PC-3 (cell line): ENCODE data around the gene JARID2. TPM values are rescaled to one million over a fixed set of nuclear protein-coding genes. Genes with fewer than 3 reads are reported as not detected.

Source experiments
- ATAC-seq: fragments of 200-7000 bp; cut with Tn5 transposase; 2 replicates; pipeline ENCODE4 v1.9.1; 2020; ENCODE audit warnings: mild to moderate bottlenecking, moderate library complexity
- BruUV-seq: library from RNA; stranded (reverse); fragments of 400-500 nt; replicated peaks from 2 replicates; lab custom pipeline; 2021; lab: Mats Ljungman, UMichigan
- CTCF ChIA-PET: fragments of 300-600 bp; sonication (Branson Sonifier 250); formaldehyde crosslinking; loops from one replicate; lab custom pipeline; 2022; ENCODE audit warnings: antibody characterized with exemption; lab: Charles Lee
- POLR2A ChIA-PET: fragments of 300-600 bp; sonication (Branson Sonifier 250); formaldehyde crosslinking; loops from one replicate; lab custom pipeline; 2022; ENCODE audit warnings: antibody characterized with exemption; ENCODE audit not compliant: unreplicated experiment; lab: Charles Lee
- DNase-seq: peaks from one replicate; pipeline ENCODE4 v3.0.0-alpha.2; 2015
- H2AFZ ChIP-seq: fragments of 300-600 bp; sonication (generic); 2 replicates; pipeline ENCODE4 v1.6.0; 2016; ENCODE audit warnings: antibody characterized with exemption, low read length
- H3F3A ChIP-seq: fragments of 300-600 bp; sonication (generic); one replicate; pipeline ENCODE4 v1.6.0; 2017; ENCODE audit warnings: antibody characterized with exemption, low read length, control low read depth, mild to moderate bottlenecking; ENCODE audit not compliant: unreplicated experiment
- H3K27ac ChIP-seq: fragments of 300-600 bp; sonication (generic); 2 replicates; pipeline ENCODE4 v1.5.1; 2016; ENCODE audit warnings: mild to moderate bottlenecking, low read length
- H3K27me3 ChIP-seq: fragments of 300-600 bp; sonication (generic); 2 replicates; pipeline ENCODE4 v1.6.1; 2016; ENCODE audit warnings: low read length, mixed read lengths
- H3K36me3 ChIP-seq: fragments of 300-600 bp; sonication (generic); 2 replicates; pipeline ENCODE4 v1.6.1; 2016; ENCODE audit warnings: low read depth, mixed run types, low read length, mixed read lengths
- H3K4me1 ChIP-seq: fragments of 300-600 bp; sonication (generic); 2 replicates; pipeline ENCODE4 v1.5.1; 2016; ENCODE audit warnings: low read length; ENCODE audit not compliant: insufficient read depth
- H3K4me2 ChIP-seq: fragments of 300-600 bp; sonication (generic); 2 replicates; pipeline ENCODE4 v1.6.0; 2016; ENCODE audit warnings: low read length
- H3K4me3 ChIP-seq: fragments of 300-600 bp; sonication (generic); 2 replicates; pipeline ENCODE4 v1.5.1; 2016; ENCODE audit warnings: mild to moderate bottlenecking, low read length, mixed read lengths
- H3K79me2 ChIP-seq: fragments of 300-600 bp; sonication (generic); 2 replicates; pipeline ENCODE4 v1.6.1; 2017; ENCODE audit warnings: low read length, mixed read lengths
- H3K9ac ChIP-seq: fragments of 300-600 bp; sonication (generic); 2 replicates; pipeline ENCODE4 v1.6.0; 2016; ENCODE audit warnings: mild to moderate bottlenecking, low read length
- H3K9me2 ChIP-seq: fragments of 300-600 bp; sonication (generic); replicated peaks from 2 replicates; pipeline ENCODE4 v1.6.1; 2016; ENCODE audit warnings: mixed run types, low read length, mixed read lengths
- H3K9me3 ChIP-seq: fragments of 300-600 bp; sonication (generic); 2 replicates; pipeline ENCODE4 v1.6.1; 2016; ENCODE audit warnings: low read length, mixed read lengths
- H4K20me1 ChIP-seq: fragments of 300-600 bp; sonication (generic); 2 replicates; pipeline ENCODE4 v1.6.1; 2016; ENCODE audit warnings: low read length, mixed read lengths
- CTCF ChIP-seq: fragments of 300-600 bp; sonication (generic); conservative IDR thresholded peaks from 2 replicates; pipeline ENCODE4 v1.5.1; 2017; ENCODE audit warnings: antibody characterized with exemption, low read depth, mild to moderate bottlenecking, low read length
- EZH2 ChIP-seq: fragments of 300-600 bp; sonication (generic); IDR thresholded peaks from one replicate; pipeline ENCODE4 v1.6.1; 2017; ENCODE audit warnings: antibody characterized with exemption, mild to moderate bottlenecking, low read length; ENCODE audit not compliant: unreplicated experiment
- EZH2phosphoT487 ChIP-seq: fragments of 300-600 bp; sonication (generic); IDR thresholded peaks from 2 replicates; pipeline ENCODE4 v1.6.1; 2018; ENCODE audit warnings: mild to moderate bottlenecking, antibody characterized with exemption, low read length, borderline replicate concordance
- intact Hi-C: fragments of 100-400 bp; cut with micrococcal nuclease; formaldehyde crosslinking; loops from 2 replicates; pipeline ENCODE4 v1.9.0; 2023
- total RNA-seq: library from RNA; depleted of rRNA; stranded (reverse); fragments of >200 nt; gene quantifications from 2 replicates; pipeline ENCODE4 v1.2.3, GENCODE V29; 2014

The JARID2 gene
- total RNA-seq, 1 experiment from 2014 or later = 11.0 TPM

GRCh38 chr6:15213838-15214400 lies 31.9 kb upstream of the JARID2 start:
- TF ChIP-seq EZH2phosphoT487 (no peak), CTCF (no peak), EZH2 (no peak)
- Histone ChIP-seq H3K27ac (no peak overlapping the region), H3K4me1 (no peaks in the 10 kb centered on the region), H3K27me3 (no peaks in the 10 kb centered on the region), H3K9ac (no peak overlapping the region), H4K20me1 (no peaks in the 10 kb centered on the region), H3K9me3 (no peaks in the 10 kb centered on the region), H3K4me2 (no peak overlapping the region), H3K4me3 (no peak overlapping the region), H2AFZ (no peak overlapping the region), H3K36me3 (no peaks in the 10 kb centered on the region), H3K9me2 (no peaks in the 10 kb centered on the region), H3K79me2 (no peaks in the 10 kb centered on the region), H3F3A (no peaks in the 10 kb centered on the region)
- no peak for ATAC-seq
- CTCF ChIA-PET = no interaction called here
- DNase-seq = no peak
- POLR2A ChIA-PET = no interaction called here
- intact Hi-C loops = no loop called here
- no TSS peak for BruUV-seq

GRCh38 chr6:15218401-15218800 lies 27.5 kb upstream of the JARID2 start:
- no TSS peak for BruUV-seq
- Histone ChIP-seq H3K36me3 (no peaks in the 10 kb centered on the region), H3K4me2 (no peak overlapping the region), H3K9me3 (no peaks in the 10 kb centered on the region), H4K20me1 (no peaks in the 10 kb centered on the region), H3K9ac (no peak overlapping the region), H3K27ac (no peak overlapping the region), H3K27me3 (no peaks in the 10 kb centered on the region), H3K4me3 (no peak overlapping the region), H3K9me2 (no peaks in the 10 kb centered on the region), H2AFZ (no peak overlapping the region), H3K4me1 (no peaks in the 10 kb centered on the region), H3F3A (no peaks in the 10 kb centered on the region), H3K79me2 (no peaks in the 10 kb centered on the region)
- ATAC-seq (no peak), DNase-seq (no peak)
- POLR2A ChIA-PET = interaction anchor here (0.7 kb wide), 1 partner anchor 504 kb away, joined by 3 read pairs; no protein-coding TSS in a partner anchor
- intact Hi-C loops = no loop called here
- CTCF ChIA-PET = no interaction called here
- no peak for TF ChIP-seq EZH2phosphoT487
- no peak for TF ChIP-seq EZH2
- no peak for TF ChIP-seq CTCF

- H3K4me3 ChIP-seq = no peak overlapping the region
- H3K9me3 ChIP-seq = no peaks in the 10 kb centered on the region
- H3K9ac ChIP-seq = no peak overlapping the region
- H4K20me1 ChIP-seq = no peaks in the 10 kb centered on the region
- H3K79me2 ChIP-seq = no peaks in the 10 kb centered on the region
- H3K27me3 ChIP-seq = no peaks in the 10 kb centered on the region
- TF ChIP-seq EZH2 (no peak), EZH2phosphoT487 (no peak), CTCF (no peak)
- H3K4me2 ChIP-seq = no peak overlapping the region
- H3F3A ChIP-seq = no peaks in the 10 kb centered on the region
- BruUV-seq = no TSS peak
- H3K9me2 ChIP-seq = no peaks in the 10 kb centered on the region
- ChIA-PET CTCF (no interaction called here), POLR2A (no interaction called here)
- no peaks in the 10 kb centered on the region for H3K4me1 ChIP-seq
- intact Hi-C loops = no loop called here
- DNase-seq (no peak), ATAC-seq (no peak)
- no peak overlapping the region for H2AFZ ChIP-seq
- no peak overlapping the region for H3K27ac ChIP-seq
- H3K36me3 ChIP-seq = no peaks in the 10 kb centered on the region
Measured at GRCh38 chr6:15220062-15220461, 25.8 kb upstream of the JARID2 start.
